GM20431 (cell line): ENCODE measurements around the gene YJEFN3.

Experiments
- in situ Hi-C: fragments of 300-500 bp; cut with MseI, MboI; formaldehyde crosslinking; loops from one replicate; pipeline ENCODE4 v1.15.0; 2020; ENCODE audit warnings: low sequenced_read_pairs; ENCODE audit not compliant: unreplicated experiment

The YJEFN3 gene

DNA sequence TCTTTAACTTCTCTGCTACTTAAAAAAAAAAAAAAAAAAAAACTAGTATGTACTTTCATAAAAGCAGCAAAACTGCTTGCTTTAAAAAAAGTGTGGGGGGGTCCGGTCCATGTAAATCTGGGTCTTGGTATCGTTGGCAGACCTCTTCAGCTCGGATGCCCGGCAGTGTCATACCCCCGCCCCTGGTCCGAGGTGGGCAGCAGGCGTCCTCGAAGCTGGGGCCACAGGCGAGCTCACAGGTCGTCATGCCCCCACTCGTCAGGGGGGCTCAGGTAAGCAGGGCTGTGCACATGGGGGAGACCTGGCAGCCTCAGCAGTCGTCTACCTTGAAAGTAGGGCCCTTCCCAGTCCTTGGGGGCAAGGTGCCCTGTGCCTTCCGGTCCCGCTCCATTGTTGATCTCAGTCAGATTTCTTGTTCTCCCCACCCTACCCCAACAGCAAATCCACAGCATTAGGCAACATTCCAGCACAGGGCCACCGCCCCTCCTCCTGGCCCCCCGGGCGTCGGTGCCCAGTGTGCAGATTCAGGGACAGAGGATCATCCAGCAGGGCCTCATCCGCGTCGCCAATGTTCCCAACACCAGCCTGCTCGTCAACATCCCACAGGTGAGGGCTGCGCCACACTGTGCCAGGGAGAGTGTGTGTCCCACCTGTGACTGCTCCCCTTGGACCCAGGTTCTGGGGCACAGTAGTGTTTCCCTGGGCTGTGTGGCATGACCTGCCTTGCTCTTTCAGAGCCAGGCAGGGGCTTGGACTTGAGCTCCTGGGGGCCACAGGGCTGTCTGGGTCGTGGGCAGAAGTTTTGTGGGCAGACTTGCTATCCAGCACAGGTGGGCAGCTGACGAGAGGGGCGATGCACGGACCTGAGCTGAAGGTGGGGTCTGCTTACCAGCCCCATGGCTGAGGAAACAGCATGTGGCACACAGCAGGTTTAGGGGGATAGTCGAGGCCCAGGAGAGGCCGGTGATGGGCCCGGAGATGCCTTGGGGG lies 32.8 kb upstream of the YJEFN3 start:
- in situ Hi-C loops = no loop called here

DNA sequence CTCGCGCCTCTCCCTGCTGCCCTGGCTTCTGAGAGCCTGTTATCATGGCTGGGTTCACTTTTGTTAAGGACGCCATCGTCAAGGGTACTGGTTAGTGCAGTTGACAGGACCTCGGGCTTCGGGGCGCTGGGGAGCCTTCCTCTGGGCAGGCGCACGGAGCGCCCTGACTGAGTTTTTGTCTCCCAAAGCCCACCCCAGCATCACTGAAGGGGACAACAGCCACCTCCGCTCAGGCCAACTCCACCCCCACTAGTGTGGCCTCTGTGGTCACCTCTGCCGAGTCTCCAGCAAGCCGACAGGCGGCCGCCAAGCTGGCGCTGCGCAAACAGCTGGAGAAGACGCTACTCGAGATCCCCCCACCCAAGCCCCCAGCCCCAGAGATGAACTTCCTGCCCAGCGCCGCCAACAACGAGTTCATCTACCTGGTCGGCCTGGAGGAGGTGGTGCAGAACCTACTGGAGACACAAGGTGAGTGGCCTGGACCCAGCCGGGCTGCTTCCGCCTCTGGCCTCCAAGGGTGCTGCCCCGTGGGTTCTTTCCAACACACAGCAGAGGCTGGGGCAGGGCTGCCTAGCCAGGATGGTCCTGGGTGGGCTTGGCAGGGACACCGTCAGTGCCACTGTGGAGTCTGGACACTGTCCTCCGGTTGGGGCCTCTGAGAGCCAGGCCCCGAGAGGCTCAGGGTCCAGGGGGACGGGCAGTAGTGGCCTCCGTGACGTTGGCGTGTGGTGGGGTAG lies 30.3 kb upstream of the YJEFN3 start:
- in situ Hi-C loops = no loop called here

DNA sequence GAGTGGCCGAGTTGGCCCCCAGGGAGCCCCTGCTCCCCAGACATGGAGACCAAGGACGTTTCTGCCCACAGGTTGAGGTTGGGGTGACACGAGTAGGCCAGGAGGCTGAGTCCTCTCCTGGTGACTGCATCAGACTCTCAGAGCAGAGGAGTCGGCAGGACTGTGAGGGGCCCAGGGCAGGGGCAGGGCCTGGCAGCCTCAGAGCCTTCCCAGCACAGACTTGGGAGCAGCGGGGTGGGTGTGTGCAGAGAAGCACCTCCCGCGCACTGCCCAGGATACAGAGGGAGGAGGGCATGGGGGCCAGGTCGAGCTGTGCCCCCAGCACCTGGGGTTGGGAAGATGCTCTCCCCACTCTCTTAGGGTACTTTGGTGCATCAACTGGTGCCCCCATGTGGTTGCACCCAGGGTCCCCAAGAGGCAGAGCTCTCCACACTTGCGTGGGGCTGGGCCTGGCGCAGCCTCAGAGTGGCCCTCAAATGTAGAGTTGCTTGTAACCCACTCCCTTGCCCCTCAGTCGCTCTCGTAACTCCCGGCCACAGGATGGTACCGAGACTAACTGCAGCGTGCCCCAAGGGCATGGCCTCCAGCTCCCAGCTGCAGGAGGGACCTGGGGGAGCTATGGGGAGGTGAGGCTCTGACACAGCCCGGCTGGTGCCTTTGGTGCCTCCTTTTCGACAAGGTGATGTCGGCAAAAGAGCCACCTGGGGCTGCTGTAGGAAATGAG lies 29.3 kb upstream of the YJEFN3 start:
- in situ Hi-C loops = no loop called here

DNA sequence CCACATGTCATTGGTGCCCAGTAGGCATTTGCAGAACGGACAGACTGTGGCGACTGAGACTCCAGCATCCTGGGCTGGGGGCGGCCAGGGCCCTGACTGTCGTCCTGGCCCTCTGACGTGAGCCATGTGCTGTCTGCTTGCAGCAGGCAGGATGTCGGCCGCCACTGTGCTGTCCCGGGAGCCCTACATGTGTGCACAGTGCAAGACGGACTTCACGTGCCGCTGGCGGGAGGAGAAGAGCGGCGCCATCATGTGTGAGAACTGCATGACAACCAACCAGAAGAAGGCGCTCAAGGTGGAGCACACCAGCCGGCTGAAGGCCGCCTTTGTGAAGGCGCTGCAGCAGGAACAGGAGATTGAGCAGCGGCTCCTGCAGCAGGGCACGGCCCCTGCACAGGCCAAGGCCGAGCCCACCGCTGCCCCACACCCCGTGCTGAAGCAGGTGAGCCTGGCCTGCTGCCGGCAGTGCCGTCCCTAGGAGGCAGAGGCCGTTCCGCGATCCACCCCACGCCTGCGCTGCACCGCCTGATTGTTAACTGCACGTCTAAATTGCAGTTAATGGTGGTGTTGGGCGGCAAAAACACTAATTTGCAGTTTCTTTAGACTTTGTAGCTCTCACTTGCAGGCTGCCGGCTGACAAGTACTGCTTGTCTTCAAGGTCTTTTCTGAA lies 27.6 kb upstream of the YJEFN3 start:
- in situ Hi-C loops = no loop called here

DNA sequence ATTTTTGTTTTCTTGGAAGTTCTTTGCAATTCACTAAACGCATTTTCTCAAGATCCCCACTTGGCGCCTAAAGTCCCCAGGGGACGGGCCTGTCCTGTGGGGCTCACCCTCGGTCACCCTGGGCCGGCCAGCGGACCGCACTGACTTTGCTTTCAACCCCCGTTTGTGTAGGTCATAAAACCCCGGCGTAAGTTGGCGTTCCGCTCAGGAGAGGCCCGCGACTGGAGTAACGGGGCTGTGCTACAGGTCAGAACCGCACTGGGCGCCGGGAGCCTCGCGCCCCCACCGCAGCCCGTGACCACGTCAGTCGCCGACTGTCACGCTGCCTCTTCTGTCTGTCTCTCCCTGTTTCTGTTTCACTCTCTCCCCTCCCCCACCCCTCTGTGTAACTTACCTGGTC lies 26.9 kb upstream of the YJEFN3 start:
- in situ Hi-C loops = no loop called here

DNA sequence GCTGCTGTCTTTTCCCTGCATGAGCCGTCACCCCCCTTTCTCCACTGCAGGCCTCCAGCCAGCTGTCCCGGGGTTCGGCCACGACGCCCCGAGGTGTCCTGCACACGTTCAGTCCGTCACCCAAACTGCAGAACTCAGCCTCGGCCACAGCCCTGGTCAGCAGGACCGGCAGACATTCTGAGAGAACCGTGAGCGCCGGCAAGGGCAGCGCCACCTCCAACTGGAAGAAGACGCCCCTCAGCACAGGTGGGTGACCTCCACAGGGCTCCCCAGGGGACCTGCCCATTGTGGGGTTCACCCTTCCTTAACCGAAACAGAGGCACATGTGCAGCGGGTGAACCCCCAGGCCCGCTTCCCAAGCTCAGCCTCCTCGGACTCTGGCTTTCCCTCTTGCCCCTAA lies 26.4 kb upstream of the YJEFN3 start:
- in situ Hi-C loops = no loop called here

DNA sequence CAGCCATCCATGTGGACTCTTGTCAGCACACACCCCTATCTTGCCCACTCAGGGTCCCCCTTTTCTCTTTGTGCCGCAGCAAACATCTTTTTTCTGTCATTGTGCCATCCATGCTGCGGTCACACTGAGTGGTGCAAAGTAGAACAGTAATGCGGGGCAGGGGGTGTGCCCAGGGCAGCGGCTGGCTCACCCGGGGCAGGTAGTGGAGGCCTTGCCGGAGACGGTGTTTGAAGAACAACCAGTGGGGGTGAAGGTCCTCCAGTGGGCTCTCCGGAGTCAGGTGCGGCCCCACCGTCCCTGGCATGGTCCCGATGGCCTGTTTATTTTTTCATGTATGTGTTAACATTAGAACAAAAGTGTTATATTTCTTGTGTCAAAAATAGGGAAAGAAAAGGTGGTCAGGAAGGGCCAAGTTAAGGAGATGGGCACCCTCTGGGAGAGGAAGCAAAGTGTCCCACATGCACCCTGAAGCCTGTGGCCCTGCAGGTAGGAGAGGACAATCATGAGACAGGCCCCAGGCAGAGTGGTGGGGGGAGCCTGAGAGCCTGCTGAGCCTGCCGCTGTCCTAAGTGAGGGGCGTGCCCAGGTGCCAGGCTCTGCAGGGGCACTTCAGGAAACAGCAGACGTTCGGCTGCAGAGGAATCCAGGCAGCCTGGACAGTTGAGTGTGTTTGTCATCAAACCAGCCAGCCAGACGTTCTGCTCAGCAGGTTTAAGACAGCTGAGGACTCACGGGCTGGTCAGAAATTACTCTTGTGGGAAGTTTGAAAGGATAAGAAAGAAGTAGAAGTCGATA lies 25.7 kb upstream of the YJEFN3 start:
- in situ Hi-C loops = no loop called here

DNA sequence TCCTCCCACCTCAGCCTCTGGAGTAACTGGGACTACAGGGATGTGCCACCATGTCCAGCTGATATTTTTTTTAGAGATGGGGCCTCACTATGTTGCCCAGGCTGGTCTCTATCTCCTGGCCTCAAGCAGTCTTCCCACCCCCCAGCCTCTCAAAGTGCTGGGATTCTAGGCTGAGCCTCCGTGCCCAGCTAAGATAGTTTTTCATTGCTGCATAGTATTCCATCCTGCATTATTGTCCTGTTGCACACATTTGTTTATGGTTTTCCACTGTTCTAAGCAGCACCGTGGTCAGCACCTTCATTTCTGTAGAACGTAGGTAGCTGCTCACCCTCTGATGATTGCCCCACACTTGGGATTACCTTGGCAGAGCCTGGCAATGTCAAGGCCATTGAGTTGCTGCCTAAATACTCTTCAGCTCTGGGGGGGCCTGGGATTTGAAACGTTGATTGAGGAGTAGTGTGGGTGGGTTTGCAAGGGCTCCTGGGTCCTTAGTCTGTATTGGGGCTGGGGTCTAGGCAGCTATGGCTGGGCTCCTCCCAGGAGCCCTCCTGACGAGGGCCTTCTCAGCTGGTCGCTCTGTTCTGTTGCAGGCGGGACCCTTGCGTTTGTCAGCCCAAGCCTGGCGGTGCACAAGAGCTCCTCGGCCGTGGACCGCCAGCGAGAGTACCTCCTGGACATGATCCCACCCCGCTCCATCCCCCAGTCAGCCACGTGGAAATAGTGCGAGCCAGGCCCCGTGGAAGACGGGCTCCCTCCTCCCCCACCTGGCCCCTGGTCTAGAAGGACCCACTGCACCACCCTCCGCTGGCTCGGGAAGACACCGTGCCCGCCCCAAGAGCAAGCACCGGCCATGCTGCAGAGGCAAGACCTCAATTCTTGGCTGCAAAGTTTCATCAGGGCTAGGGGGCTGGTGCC lies 23.7 kb upstream of the YJEFN3 start:
- in situ Hi-C loops = no loop called here

DNA sequence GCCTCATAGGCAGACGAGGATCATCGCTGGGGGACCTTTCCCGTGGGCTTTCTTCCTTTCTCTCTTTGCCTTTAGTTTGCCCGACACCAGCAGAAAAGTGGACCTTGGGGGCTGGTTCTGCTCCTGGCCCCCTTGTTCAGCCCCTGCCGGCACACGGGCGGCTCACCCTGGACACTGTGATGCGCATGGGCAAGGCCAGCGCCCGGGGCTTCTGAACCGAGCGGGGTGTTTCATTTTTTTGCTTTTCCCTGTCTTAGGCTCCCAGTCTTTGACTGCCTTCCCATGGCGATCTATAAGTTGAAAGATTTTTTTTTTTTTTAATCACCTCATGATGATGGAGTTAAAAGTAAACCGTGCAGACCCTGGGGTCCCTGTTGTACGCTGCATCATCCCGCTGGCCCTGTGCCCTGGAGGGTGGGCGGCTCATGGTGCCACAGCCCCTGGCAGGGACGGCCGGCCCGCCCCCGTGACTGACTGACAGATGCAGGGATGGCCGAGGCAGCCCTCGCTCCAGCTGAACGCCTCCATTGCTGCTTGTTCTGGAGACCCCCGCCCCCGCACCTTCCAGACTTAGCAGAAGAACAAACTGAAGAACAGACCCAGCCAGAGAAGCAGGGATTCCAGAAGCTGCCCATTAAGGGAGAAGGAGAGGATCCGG lies 22.9 kb upstream of the YJEFN3 start:
- in situ Hi-C loops = no loop called here

DNA sequence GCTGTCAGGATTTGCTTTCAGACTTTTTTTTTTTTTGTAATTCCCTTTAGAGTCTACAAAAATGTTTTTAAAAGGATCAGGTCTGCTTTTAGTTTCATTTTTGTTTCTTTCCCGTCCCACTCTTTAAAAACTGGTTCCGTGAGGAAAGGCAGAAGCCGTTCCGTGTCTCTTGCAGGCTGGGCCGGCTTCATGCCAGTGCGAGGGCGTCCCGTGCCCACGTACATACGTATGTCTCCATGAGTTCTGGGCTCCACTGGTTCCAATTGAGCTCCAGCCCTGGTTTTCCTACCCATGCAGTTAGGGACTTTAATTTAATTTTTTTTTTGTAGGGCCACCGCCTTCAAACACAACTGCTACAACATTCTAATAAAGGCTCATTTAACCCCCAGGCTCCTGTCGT lies 22.1 kb upstream of the YJEFN3 start:
- in situ Hi-C loops = no loop called here

DNA sequence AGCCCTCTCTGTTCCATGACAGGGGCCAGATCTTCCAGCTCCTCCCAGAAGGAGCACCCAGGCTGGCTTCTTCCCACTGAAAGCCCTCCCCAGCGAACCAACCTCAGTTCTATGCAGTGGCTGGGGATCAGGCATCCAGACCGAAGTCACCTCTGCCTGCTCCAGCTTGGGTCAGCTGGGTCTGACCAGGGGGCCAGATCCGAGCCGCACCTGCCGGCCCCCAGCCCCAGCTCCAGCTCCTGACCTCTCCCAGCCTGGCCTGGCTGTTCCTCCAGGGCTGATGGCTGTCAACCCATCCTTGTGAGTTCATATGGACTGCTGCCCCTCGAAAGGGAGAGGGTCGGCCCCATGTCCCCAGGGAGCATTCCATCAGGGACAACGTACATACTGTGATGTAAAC lies 21.4 kb upstream of the YJEFN3 start:
- in situ Hi-C loops = no loop called here

DNA sequence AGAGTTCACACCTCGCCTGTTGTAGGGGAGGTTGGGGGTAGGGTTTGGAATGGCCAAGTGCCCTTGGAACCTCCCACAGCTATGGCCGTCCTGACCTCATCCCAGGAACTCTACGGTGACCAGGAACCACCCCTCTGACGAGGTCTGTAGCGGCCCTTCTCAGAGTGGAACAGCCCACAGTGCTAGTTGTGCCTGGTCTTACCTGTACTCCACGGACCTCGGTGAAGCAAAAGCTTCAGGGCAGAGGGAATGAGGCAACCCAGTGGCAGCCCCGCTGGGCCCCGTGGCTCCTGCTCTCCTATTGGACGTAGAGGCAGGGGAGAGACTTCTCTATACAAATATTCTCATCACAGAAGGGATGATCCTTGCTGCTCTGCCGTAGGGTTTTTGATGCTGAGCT lies 20.5 kb upstream of the YJEFN3 start:
- in situ Hi-C loops = no loop called here

DNA sequence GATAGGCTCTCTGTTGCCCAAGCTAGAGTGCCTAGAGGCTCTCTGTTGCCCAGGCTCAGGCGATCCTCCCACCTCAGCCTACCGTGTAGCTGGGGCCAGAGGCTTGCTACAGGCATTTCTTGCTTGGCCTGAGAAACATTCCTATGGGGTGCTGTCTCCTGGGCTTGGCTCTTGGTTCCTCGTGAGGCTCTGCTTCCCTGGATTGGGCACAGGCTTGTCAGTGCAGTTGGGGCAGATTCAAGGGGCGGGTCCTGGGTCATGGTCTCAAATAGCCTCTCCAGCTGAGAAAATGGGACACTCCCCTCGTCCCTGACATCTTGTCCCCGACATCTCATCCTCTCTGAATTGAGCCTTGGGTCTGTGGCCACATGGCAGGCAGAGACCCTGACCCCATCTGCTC lies 18.3 kb upstream of the YJEFN3 start:
- in situ Hi-C loops = no loop called here

DNA sequence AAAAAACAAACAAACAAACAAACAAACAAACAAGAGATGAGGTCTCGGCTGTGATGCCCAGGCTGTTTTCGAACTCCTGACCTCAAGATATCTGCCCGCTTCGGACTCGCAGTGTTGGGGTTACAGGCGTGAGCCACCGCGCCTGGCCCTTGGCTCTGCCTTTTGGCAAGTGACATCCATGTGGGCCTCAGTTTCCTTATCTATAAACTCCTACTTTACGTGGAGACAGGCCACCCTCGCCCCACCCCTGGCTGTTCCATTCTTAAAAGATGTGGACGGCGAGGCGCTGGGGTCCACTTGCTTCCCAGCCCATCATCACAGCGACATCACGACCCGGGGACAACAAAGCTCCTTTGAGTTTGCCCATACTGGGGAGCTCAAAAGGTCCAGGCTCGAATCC lies 15.0 kb upstream of the YJEFN3 start:
- in situ Hi-C loops = no loop called here

DNA sequence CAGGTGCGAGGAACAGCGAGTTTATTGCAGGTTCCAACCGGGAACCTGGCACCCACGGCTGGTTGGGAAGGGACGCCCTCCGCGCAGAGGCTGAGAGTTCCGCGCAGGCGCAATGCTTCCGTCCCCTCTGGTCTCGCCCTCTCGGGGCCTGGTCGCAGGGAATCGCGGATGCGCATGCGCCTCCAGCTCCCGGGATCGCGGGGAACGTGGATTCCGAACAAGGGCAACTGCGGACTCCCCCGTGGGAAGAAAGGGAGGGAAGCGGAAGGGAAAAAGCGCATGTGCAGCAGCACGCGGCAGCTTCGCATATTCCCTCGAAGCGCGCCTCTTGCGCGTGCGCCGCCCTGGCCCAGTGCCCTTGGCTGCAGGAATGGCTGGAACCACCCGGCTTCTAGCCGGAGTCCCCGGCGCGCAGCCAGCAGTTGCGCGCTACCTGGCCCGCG lies 14.5 kb upstream of the YJEFN3 start:
- in situ Hi-C loops = no loop called here

DNA sequence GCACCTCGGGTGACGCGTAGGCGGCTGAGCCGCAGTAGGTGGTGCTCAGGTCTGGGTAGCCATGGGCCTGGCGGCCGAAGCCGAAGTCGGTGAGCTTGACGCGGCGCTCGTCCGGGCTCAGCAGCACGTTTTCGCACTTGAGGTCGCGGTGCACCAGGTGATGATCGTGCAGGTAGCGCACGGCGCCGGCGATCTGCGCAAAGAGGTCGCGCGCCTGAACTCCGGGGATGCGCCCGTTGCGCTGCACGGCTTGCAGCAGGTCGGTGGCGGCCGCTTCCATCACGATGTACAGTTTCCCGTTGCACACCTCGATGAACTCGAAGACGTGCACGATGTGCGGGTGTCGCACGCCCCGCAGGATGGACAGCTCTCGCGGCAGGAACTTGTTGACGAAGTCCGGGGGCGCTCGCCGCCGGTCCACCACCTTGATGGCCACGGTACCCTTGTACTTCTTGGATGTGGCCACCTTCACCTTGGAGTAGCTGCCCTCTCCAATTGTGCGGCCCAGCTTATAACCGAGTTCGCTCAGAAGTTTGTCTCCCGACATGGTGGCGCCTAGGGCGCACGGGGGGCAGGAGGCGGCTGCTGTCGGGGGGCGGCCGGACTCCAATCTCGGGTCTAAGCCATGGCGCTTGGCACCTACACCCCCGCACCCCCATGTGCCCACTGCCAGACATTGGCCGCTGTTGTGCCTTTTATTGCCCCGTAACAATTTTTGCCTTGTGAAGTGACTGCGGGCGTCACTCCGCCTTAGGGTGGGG lies 13.7 kb upstream of the YJEFN3 start, which contains the start of gene TSSK6:
Gene TSSK6 (minus strand): TSS at position 668 of the 761 bp plus-strand sequence. CDS start 121 bp downstream, at position 547.
- in situ Hi-C loops = no loop called here
